Heart left ventricle (tissue), 16 donors: Measurements from ENCODE around the gene RANGAP1. TPM values are rescaled to one million over a fixed set of nuclear protein-coding genes. Genes with fewer than 3 reads are reported as not detected.

Experiments
- ATAC-seq, 4 donors: fragments of 200-7000 bp; cut with Tn5 transposase; one replicate each; pipeline ENCODE4 v1.9.1; 2020 to 2022; ENCODE audit warnings: moderate library complexity in 4 of 4, mild to moderate bottlenecking in 3 of 4, moderate number of reproducible peaks in 1 of 4
- DNase-seq, 5 donors: peaks; one replicate each; pipeline ENCODE4 v3.0.0-alpha.2; 2020
- H3K27ac ChIP-seq, 12 donors: fragments of 200-600 bp; sonication (generic) in 4 of 12; one replicate each; pipeline versions ENCODE4 v1.5.0 to v1.8.0; 2016 to 2022; ENCODE audit warnings: mild to moderate bottlenecking in 2 of 12
- H3K27me3 ChIP-seq, 9 donors: fragments of 200-600 bp; sonication (generic) in 2 of 9; one replicate each; pipeline versions ENCODE4 v1.5.1 to v1.8.0; 2016 to 2022; ENCODE audit warnings: mild to moderate bottlenecking in 3 of 9
- H3K36me3 ChIP-seq, 9 donors: fragments of 200-600 bp; sonication (generic) in 2 of 9; one replicate each; pipeline versions ENCODE4 v1.5.0 to v1.8.0; 2018 to 2022; ENCODE audit warnings: mild to moderate bottlenecking in 2 of 9
- H3K4me1 ChIP-seq, 12 donors: fragments of 200-600 bp; sonication (generic) in 4 of 12; one replicate each; pipeline versions ENCODE4 v1.5.0 to v1.8.0; 2016 to 2022; ENCODE audit warnings: mild to moderate bottlenecking in 3 of 12
- H3K4me3 ChIP-seq, 12 donors: fragments of 200-600 bp; sonication (generic) in 4 of 12; one replicate each; pipeline versions ENCODE4 v1.5.0 to v1.8.0; 2017 to 2022; ENCODE audit warnings: mild to moderate bottlenecking in 9 of 12, moderate library complexity in 4 of 12
- H3K9me3 ChIP-seq, 12 donors: fragments of 200-600 bp; sonication (generic) in 4 of 12; one replicate each; pipeline versions ENCODE4 v1.5.0 to v1.8.0; 2016 to 2022; ENCODE audit warnings: mild to moderate bottlenecking in 1 of 12
- CTCF ChIP-seq, 12 donors: fragments of 200-600 bp; sonication (generic) in 4 of 12; IDR thresholded peaks; one replicate each; pipeline versions ENCODE4 v1.5.0 to v1.8.0; 2018 to 2022; ENCODE audit warnings: antibody characterized with exemption in 12 of 12, mild to moderate bottlenecking in 5 of 12
- POLR2A ChIP-seq, 2 donors: fragments of 450-650 bp; IDR thresholded peaks; one replicate each; pipeline ENCODE4 v1.6.1; 2017; ENCODE audit warnings: antibody characterized with exemption in 2 of 2, mild to moderate bottlenecking in 2 of 2, moderate library complexity in 2 of 2
- WGBS, 4 donors: extraction: QIAGEN DNeasy Blood & Tissue Kit in 2 of 4; methylation state at CpG; one replicate each; pipeline versions ENCODE4 v1.1.5 to v1.1.7; 2013 to 2018; 5-methylcytosine and 5-hydroxymethylcytosine counted together
- intact Hi-C, 10 donors: fragments of 100-400 bp; cut with DNase I; formaldehyde crosslinking; loops; one replicate each; pipeline versions ENCODE4 v1.11.1 to v1.14.2; 2022
- polyA plus RNA-seq, 2 donors: library from polyadenylated mRNA; stranded (reverse); fragments of 200-250 nt; gene quantifications; one replicate each; pipeline ENCODE4 v1.2.3, GENCODE V29; 2013
- total RNA-seq, 9 donors: library from RNA; depleted of rRNA in 2 of 9; stranded (reverse); fragments of >200 nt in 2 of 9; fragmentation: NEBNext Ultra II Directional in 3 of 9; extraction: Animal tissue kit (Norgen Biotek cat#: 25700) in 3 of 9; gene quantifications; one replicate each; pipeline versions ENCODE4 v1.1.0 to v1.2.4, GENCODE V29; 2016 to 2023
- donor health status: ischemic (EF 13 %, LVEDD 7.1; RV severe dilation, severe dysfunction).
- donor health status: healthy with polysubstance abuse.
- donor health status: DM: no; HTN: yes; CAD: no.
- donor health status: DM: no; HTN: no; CAD: no.
- donor health status: ischemic (EF 25% LVEDD 6.9; RV normal size, moderate dysfunction).
- donor health status: ischemic (EF 25% LVEDD 5.7; RV mildly dilated, moderate dysfunction).
- donor health status: healthy.
- donor health status: DM: yes; HTN: yes; CAD: no.
- donor health status: ischemic (EF 35%, LVEDD 5.7; RV mildly dilated, moderate dysfunction).
- donor health status: nonischemic (EF 11% LVEDD 7.7; RV severe dilation, severe dysfunction).
- donor health status: DM: yes; HTN: yes; CAD: no.
- donor health status: PGD.
- donor health status: ischemic (EF 29% LVEDD 5.4; RV normal size, mild dysfunction).
- donor health status: nonischemic (EF 23%, LVEDD 6.1; RV moderate dilation, normal function).

Gene RANGAP1
- total and polyA plus RNA-seq, 11 donors: 23.7 to 125 (median 35.0) TPM

- intact Hi-C loops: loop anchor here in 4 of 10 donors (1.0 to 10.0 kb wide), 6 partner anchors 80 to 362 kb away; partner anchors contain the start of gene TEF (in 1 of the 4)
Measured at GRCh38 chr22:41286639-41287091, 678 bp upstream of the RANGAP1 start.

GRCh38 chr22:41285441-41285819 lies 557 bp downstream of the RANGAP1 start:
- Histone ChIP-seq H3K9me3 (no peaks in the 10 kb centered on the region), H3K36me3 (peaks cover 0 to 37% (median 18%) of the 10 kb centered on the region in 9 donors), H3K27me3 (no peaks in the 10 kb centered on the region), H3K4me1 (peaks cover 0 to 34% (median 17%) of the 10 kb centered on the region in 12 donors), H3K4me3 (peak overlapping the region; percentile 48 to 97 (median 80)), H3K27ac (peak overlapping the region; percentile 26 to 91 (median 80))
- intact Hi-C loops: loop anchor here in 3 of 10 donors (5.0 to 10.0 kb wide), 3 partner anchors 82 to 361 kb away; no protein-coding TSS in a partner anchor
- TF ChIP-seq CTCF (IDR thresholded peaks at IDR 0.05): no peak
- TF ChIP-seq POLR2A (IDR thresholded peaks at IDR 0.05): no peak
- DNase-seq (peak; percentile 27 to 82 (median 54)), ATAC-seq (peak in 3 of 4 donors; percentile 23 to 67 (median 27))
- WGBS, 4 donors: 0 to 2% (median 1%) methylated on average over 12 to 30 of the region's 30 CpGs

More at GRCh38 chr22:41286639-41287091, 678 bp upstream of the RANGAP1 start:
- WGBS, 4 donors: 2 to 3% (median 2%) methylated on average over 15 of the region's 15 CpGs
- Histone ChIP-seq H3K4me1 (peaks cover 0 to 34% (median 17%) of the 10 kb centered on the region in 12 donors), H3K27ac (peak overlapping the region; percentile 50 to 91 (median 74)), H3K4me3 (peak overlapping the region; percentile 49 to 97 (median 80)), H3K27me3 (no peaks in the 10 kb centered on the region), H3K9me3 (no peaks in the 10 kb centered on the region), H3K36me3 (peaks cover 0 to 27% (median 12%) of the 10 kb centered on the region in 9 donors)
- DNase-seq (peak in 1 of 5 donors; percentile 50), ATAC-seq (peak in 1 of 4 donors; percentile 0)
- TF ChIP-seq CTCF (IDR thresholded peaks at IDR 0.05): no peak
- no peak for TF ChIP-seq POLR2A (IDR thresholded peaks at IDR 0.05)

GRCh38 chr22:41284465-41284864 lies 1.5 kb downstream of the RANGAP1 start:
- Histone ChIP-seq H3K9me3 (no peaks in the 10 kb centered on the region), H3K36me3 (peaks cover 0 to 46% (median 25%) of the 10 kb centered on the region in 9 donors), H3K27me3 (no peaks in the 10 kb centered on the region), H3K27ac (peak overlapping the region in 1 of 12 donors; percentile 90), H3K4me1 (peaks cover 0 to 34% (median 17%) of the 10 kb centered on the region in 12 donors), H3K4me3 (no peak overlapping the region)
- intact Hi-C loops: loop anchor here in 2 of 10 donors (10.0 kb wide), 2 partner anchors 90 to 360 kb away; no protein-coding TSS in a partner anchor
- TF ChIP-seq POLR2A (IDR thresholded peaks at IDR 0.05) (no peak), CTCF (IDR thresholded peaks at IDR 0.05) (no peak)
- whole genome bisulfite sequencing, 4 donors: 91 to 93% (median 93%) methylated on average over 10 of the region's 10 CpGs
- ATAC-seq (no peak), DNase-seq (peak in 1 of 5 donors; percentile 20)

GRCh38 chr22:41280854-41281253 lies 5.1 kb downstream of the RANGAP1 start:
- no peak for TF ChIP-seq CTCF (IDR thresholded peaks at IDR 0.05)
- no peak for TF ChIP-seq POLR2A (IDR thresholded peaks at IDR 0.05)
- DNase-seq (peak in 1 of 5 donors; percentile 7), ATAC-seq (no peak)
- intact Hi-C loops: loop anchor here in 2 of 10 donors (10.0 kb wide), 2 partner anchors 86 to 356 kb away; no protein-coding TSS in a partner anchor
- H3K4me3 ChIP-seq: no peak overlapping the region
- peaks cover 0 to 81% (median 54%) of the 10 kb centered on the region in 9 donors for H3K36me3 ChIP-seq
- peaks cover 0 to 16% (median 9%) of the 10 kb centered on the region in 12 donors for H3K4me1 ChIP-seq
- H3K9me3 ChIP-seq: no peaks in the 10 kb centered on the region
- H3K27me3 ChIP-seq: no peaks in the 10 kb centered on the region
- no peak overlapping the region for H3K27ac ChIP-seq
- 80 to 100% (median 90%) methylated on average over 2 of the region's 2 CpGs for WGBS, 4 donors
